Neural progenitor cell (in vitro differentiated cells): ENCODE data around the gene TCL1B.
A peak's percentile ranks its signal among the peaks of the same experiment; 100 is the strongest.

Experiments used
- EZH2 ChIP-seq: fragments of 200-600 bp; sonication (generic); IDR thresholded peaks from 2 replicates; pipeline ENCODE4 v1.6.1; 2017; ENCODE audit warnings: antibody characterized with exemption, mild to moderate bottlenecking, moderate library complexity
- TF ChIP-seq, protein P1 (sequence below): fragments of 200-600 bp; sonication (generic); IDR thresholded peaks from 2 replicates; pipeline ENCODE4 v1.5.1; 2017; ENCODE audit warnings: antibody characterized with exemption, mild to moderate bottlenecking

DNA sequence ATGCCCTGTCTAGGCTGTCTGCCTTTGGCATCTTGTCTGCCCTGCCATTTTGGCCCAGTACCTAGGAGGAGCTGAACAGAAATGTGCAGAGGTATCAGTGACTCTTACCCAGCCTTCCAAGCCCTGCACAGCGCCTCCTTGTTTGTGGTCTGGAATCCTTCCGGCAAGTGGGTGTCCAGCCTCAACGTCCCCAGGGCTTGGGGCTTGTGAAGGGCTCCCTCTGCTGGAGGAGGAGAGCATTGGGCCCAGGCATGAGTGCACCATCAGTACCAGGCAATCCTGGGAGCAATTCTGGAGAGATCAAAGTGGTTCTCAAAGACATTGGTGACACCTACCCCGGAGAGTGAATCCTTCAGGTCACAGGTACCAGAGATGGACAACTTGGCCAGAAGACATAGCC is 2.4 kb upstream of the TCL1B start:
- TF ChIP-seq EZH2, result no peak
- TF ChIP-seq, protein P1, sequence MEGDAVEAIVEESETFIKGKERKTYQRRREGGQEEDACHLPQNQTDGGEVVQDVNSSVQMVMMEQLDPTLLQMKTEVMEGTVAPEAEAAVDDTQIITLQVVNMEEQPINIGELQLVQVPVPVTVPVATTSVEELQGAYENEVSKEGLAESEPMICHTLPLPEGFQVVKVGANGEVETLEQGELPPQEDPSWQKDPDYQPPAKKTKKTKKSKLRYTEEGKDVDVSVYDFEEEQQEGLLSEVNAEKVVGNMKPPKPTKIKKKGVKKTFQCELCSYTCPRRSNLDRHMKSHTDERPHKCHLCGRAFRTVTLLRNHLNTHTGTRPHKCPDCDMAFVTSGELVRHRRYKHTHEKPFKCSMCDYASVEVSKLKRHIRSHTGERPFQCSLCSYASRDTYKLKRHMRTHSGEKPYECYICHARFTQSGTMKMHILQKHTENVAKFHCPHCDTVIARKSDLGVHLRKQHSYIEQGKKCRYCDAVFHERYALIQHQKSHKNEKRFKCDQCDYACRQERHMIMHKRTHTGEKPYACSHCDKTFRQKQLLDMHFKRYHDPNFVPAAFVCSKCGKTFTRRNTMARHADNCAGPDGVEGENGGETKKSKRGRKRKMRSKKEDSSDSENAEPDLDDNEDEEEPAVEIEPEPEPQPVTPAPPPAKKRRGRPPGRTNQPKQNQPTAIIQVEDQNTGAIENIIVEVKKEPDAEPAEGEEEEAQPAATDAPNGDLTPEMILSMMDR, result peak; percentile 52
